ENCODE results near the gene FNBP1.

Gene FNBP1

DNA sequence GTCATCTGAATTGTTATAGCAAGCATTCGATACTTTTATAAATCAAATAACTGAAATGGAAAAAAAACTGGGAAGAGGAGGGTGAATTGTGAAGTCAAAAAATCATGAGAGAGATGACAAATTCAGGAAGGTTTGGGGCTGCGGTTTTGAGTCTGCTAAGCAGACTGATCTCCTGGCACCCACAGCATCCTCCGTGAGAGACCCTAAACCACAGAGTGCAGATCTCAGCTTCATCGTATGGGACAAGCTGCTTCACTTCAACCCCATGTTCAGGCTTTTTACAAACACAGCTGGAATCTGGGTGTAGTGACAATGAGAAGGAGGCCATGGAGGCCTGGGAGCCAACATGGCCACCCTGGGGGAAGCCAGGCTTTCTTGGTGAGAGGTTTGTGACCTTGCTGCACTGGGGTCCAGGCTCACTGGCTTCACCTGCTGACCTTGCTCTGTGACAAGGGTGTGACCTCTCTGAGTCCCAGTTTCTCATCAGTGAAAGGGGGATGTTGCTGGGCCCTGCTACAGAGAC lies 188.3 kb downstream of the FNBP1 start:
- no peak for DNase-seq (ENCODE audit: low spot score)

- no peak for DNase-seq (ENCODE audit: low spot score)
Measured at GRCh38 chr9:129853614-129854013, 189.4 kb downstream of the FNBP1 start.

GRCh38 chr9:129852579-129852978 lies 190.4 kb downstream of the FNBP1 start:
- DNase-seq (ENCODE audit: low spot score): no peak

- no peak for DNase-seq (ENCODE audit: low spot score)
Measured at GRCh38 chr9:129851821-129852220, 191.2 kb downstream of the FNBP1 start.

DNA sequence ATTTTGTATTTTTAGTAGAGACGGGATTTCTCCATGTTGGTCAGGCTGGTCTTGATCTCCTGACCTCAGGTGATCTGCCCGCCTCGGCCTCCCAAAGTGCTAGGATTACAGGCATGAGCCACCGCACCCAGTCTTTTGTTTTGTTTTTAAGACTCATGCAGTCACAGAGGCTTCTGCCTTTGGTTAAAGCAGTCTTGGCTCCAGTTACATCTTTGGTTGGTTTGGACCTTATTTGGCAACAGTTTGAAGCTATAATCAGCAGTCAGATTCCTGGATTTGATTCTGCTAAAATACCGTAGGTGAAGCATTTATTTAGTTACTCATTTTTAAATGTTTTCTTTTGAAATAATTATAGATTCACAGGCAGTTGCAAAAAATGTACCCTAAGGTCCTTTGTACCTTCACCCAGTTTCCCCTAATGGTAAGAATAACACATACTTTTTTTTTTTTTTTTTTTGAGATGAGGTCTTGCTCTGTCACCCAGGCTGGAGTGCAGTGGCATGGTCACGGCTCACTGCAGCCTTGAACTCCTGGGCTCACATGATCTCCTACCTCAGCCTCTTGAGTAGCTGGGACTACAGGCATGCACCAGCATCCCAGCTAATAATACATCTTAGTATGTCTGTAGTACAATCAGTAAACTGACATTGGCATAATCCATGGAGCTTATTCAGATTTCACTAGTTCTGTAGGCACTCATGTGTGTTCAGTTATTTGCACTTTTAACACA lies 192.0 kb downstream of the FNBP1 start:
- DNase-seq (ENCODE audit: low spot score): no peak

GRCh38 chr9:129849901-129850300 lies 193.1 kb downstream of the FNBP1 start:
- no peak for DNase-seq (ENCODE audit: low spot score)

DNA sequence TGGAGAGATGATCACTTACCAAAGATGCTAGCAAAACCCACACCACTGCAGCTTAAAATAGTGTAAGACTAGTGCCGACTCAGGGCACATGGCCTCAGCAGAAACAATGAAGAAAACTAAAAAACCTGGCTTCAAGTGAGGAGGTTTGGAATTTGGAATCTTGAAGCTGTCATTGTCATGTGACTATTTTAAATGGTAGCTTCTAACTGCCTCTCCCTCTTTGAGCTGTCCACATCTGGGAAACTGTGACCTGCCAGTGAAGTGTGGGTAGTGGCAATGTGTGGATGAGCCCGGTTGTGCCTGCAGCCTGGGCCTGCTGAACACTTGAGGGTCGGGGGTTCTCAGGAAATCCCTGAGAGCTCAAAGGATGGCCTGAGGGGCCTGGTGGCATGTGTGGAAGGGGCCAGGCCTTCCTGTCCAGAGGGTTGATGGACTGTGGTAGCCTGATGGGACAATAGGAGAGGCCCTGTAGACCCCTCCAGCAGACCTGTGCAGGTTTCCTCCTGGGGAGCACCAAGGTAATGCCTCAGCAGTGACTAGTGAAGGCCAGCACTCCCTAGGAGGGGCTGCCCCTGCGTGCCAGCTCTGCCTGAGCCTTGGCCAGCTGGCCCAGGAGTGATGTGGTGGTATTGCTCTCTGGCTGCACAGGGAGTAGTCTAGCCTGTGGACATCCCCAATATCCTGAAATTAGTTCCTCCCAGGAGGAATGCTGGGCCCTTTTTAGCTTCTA lies 194.1 kb downstream of the FNBP1 start:
- DNase-seq (ENCODE audit: low spot score): no peak

DNA sequence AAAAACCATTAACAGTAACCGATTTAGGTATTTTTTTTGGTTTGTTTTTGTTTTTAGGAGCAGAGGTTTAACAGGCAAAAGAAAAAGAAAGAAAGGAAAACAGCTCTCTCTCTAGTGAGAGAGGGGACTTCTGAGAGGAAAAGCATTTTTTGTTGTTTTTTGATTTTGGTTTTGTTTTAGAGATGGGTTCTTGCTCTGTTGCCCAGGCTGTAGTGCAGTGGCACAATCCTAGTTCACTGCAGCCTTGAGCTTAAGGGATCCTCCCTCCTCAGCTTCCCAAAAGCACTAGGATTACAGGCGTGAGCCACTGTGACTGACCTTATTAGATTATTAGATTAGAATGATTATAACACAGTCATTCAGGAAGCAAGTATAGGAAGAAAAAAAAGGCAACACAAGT lies 197.6 kb downstream of the FNBP1 start:
- DNase-seq (ENCODE audit: low spot score): no peak

DNA sequence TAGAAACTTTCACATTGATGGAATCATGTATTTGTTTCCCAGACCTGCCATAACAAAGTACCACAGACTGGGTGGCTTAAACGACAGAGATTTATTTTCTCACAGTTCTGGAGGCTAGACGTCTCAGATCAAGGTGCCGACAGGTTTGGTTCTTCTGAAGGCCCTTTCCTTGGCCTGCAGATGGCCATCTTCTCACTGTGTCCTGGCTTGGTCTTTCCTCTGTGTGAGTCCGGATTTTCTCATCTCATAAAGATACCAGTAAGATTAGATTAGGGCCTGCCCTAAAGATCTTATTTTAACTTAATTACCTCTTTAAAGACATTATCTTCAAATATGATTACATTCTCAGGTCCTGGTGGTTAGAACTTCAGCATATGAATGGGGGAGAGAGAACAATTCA lies 201.9 kb downstream of the FNBP1 start:
- DNase-seq (ENCODE audit: low spot score): no peak

DNA sequence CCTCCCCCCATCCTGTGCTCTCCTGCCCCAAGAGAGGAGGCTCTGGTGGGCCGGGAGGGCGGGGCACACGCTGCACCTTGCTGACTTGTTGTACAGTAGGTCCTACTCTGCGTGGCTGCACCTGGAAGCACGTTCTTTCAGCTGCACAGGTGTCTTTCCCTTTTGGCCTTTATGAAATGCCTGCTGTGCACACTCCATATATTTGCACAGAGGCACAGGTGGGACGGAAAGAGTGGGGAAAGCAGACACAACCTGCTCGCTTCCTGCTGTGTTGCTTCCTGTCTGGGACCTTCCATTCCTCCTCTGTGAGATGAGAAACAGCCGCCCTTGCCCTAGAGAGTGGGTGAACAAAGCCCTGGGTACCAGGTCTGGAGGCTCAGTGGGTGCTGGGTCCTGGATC lies 203.0 kb downstream of the FNBP1 start:
- no peak for DNase-seq (ENCODE audit: low spot score)

- DNase-seq (ENCODE audit: low spot score): no peak
Measured at GRCh38 chr9:129839324-129840023, 203.5 kb downstream of the FNBP1 start.

DNA sequence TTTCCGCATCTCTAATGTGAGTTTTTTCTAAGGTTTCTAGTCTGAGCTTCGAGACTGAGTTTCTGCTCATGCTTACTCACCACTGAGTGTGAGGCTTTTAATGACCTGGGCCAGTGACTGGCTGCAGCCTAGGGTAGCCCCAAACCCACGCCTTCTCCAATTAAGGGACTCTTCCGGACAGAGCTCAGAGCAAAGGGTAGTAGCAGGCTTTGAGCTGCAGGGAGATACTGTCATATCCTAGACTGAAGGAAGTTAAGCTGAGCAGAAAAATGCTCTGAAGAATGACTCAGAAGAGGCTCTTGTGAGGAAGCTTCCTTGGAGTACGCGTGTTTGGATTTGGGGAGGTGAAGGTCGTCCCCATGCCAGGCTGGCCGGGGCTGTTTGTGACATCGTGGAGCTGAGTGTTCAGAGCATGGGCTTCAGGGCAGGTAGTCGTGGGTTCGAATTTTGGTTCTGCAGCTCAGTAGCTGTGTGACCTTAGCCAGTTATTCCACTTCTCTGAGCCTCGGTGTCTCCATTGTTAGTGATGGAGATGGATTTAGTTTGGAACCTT lies 204.2 kb downstream of the FNBP1 start:
- peak; percentile 53 for DNase-seq (ENCODE audit: low spot score)
